Activated B cell treated with CpG ODN at 0.5 μM for 24 hours (primary cell): ENCODE measurements around the gene ZNF497. TPM values are rescaled to one million over a fixed set of nuclear protein-coding genes. Genes with fewer than 3 reads are reported as not detected.
A peak's percentile ranks its signal among the peaks of the same experiment; 100 is the strongest.

Experiments
- ATAC-seq: fragments of 200-7000 bp; cut with Tn5 transposase; one replicate; pipeline ENCODE4 v1.10.0; 2021; ENCODE audit warnings: low read depth, mild to moderate bottlenecking, moderate library complexity
- CTCF ChIA-PET: fragments of 350-600 bp; sonication (Branson Sonifier 250); formaldehyde crosslinking; loops from one replicate; lab custom pipeline; 2021; ENCODE audit warnings: antibody characterized with exemption; lab: Charles Lee
- POLR2A ChIA-PET: fragments of 350-600 bp; sonication (Branson Sonifier 250); formaldehyde crosslinking; loops from one replicate; lab custom pipeline; 2021; ENCODE audit warnings: antibody characterized with exemption; lab: Charles Lee
- DNase-seq: peaks from one replicate; pipeline ENCODE4 v3.0.0; 2022
- H3K27ac Mint-ChIP-seq: one replicate; pipeline ENCODE4 v1.8.0; 2020; ENCODE audit warnings: mixed read lengths
- H3K27me3 Mint-ChIP-seq: one replicate; pipeline ENCODE4 v1.8.0; 2021; ENCODE audit warnings: mixed read lengths
- H3K36me3 Mint-ChIP-seq: one replicate; pipeline ENCODE4 v1.8.0; 2021; ENCODE audit warnings: low read depth, mixed read lengths
- H3K4me1 Mint-ChIP-seq: one replicate; pipeline ENCODE4 v1.8.0; 2021; ENCODE audit warnings: mixed read lengths
- H3K4me3 Mint-ChIP-seq: one replicate; pipeline ENCODE4 v1.8.0; 2020; ENCODE audit warnings: mild to moderate bottlenecking, mixed read lengths
- H3K9me3 Mint-ChIP-seq: one replicate; pipeline ENCODE4 v1.8.0; 2020; ENCODE audit warnings: mixed read lengths
- CTCF ChIP-seq: fragments of 200-600 bp; IDR thresholded peaks from one replicate; pipeline ENCODE4 v1.8.0; 2022; ENCODE audit warnings: antibody characterized with exemption, mild to moderate bottlenecking
- intact Hi-C: fragments of 100-400 bp; cut with micrococcal nuclease; formaldehyde crosslinking; loops from one replicate; pipeline ENCODE4 v1.15.1; 2024
- total RNA-seq: library from RNA; stranded (reverse); gene quantifications from 2 replicates; pipeline ENCODE4 v1.2.3, GENCODE V29; 2022

ZNF497 gene
- total RNA-seq, 1 donor from 2014 or later: 2.1 TPM

- DNase-seq (no peak), ATAC-seq (no peak)
- Mint-ChIP-seq H3K27ac (no peak overlapping the region), H3K4me1 (peaks cover 16% of the 10 kb centered on the region), H3K36me3 (peaks cover 7% of the 10 kb centered on the region), H3K9me3 (no peaks in the 10 kb centered on the region), H3K27me3 (no peaks in the 10 kb centered on the region), H3K4me3 (no peak overlapping the region)
- ChIA-PET POLR2A (interaction anchor here (0.6 to 1.1 kb wide), 3 partner anchors 9 to 18 kb away, joined by 3 to 6 read pairs (median 4); no protein-coding TSS in a partner anchor), CTCF (no interaction called here)
- TF ChIP-seq CTCF: no peak
- intact Hi-C loops: no loop called here
Observed at GRCh38 chr19:58366585-58367430, 4.3 kb upstream of the ZNF497 start.

- ChIA-PET CTCF (interaction anchor here (0.9 to 1.1 kb wide), 2 partner anchors 15 to 155 kb away, joined by 3 read pairs; partner anchors contain the start of gene ZBTB45), POLR2A (interaction anchor here (0.8 to 3.4 kb wide), 9 partner anchors 10 to 212 kb away, joined by 3 to 90 read pairs (median 14); partner anchors contain the start of genes RPS5, TRIM28, ZNF132 and ZNF837)
- Mint-ChIP-seq H3K4me1 (peaks cover 19% of the 10 kb centered on the region), H3K27ac (peak overlapping the region; percentile 70), H3K4me3 (peak overlapping the region; percentile 57), H3K9me3 (no peaks in the 10 kb centered on the region), H3K36me3 (peaks cover 5% of the 10 kb centered on the region), H3K27me3 (peaks cover 2% of the 10 kb centered on the region)
- ATAC-seq (no peak), DNase-seq (no peak)
- TF ChIP-seq CTCF: no peak
- intact Hi-C loops: no loop called here
Observed at GRCh38 chr19:58364146-58364545, 1.6 kb upstream of the ZNF497 start.

GRCh38 chr19:58361900-58362271 is 665 bp downstream of the ZNF497 start:
- peak overlapping the region; percentile 97 for H3K27ac Mint-ChIP-seq
- intact Hi-C loops: loop anchor here (1.0 to 2.0 kb wide), 13 partner anchors 15 to 210 kb away; partner anchors contain the start of genes ERVK3-1, RPS5, TRIM28 and ZBTB45
- H3K4me3 Mint-ChIP-seq: peak overlapping the region; percentile 95
- TF ChIP-seq CTCF: no peak
- ChIA-PET CTCF (interaction anchor here (1.3 to 1.7 kb wide), 4 partner anchors 15 to 158 kb away, joined by 3 to 6 read pairs (median 4); partner anchors contain the start of genes ZBTB45 and ZNF837), POLR2A (interaction anchor here (0.6 to 3.4 kb wide), 35 partner anchors 12 to 973 kb away, joined by 3 to 90 read pairs (median 6); partner anchors contain the start of genes CHMP2A, ERVK3-1, RPS5 and TRIM28)
- ATAC-seq: peak; percentile 13
- H3K27me3 Mint-ChIP-seq: peaks cover 2% of the 10 kb centered on the region
- H3K4me1 Mint-ChIP-seq: peaks cover 23% of the 10 kb centered on the region
- H3K36me3 Mint-ChIP-seq: peaks cover 5% of the 10 kb centered on the region
- DNase-seq: no peak
- H3K9me3 Mint-ChIP-seq: no peaks in the 10 kb centered on the region

GRCh38 chr19:58357481-58358145 is 4.9 kb downstream of the ZNF497 start:
- CTCF ChIA-PET: no interaction called here
- TF ChIP-seq CTCF: no peak

More at GRCh38 chr19:58357481-58358145, 4.9 kb downstream of the ZNF497 start:
- DNase-seq: no peak
- Mint-ChIP-seq H3K36me3 (peaks cover 5% of the 10 kb centered on the region), H3K4me1 (peaks cover 24% of the 10 kb centered on the region), H3K27me3 (peaks cover 2% of the 10 kb centered on the region), H3K27ac (no peak overlapping the region), H3K4me3 (no peak overlapping the region), H3K9me3 (no peaks in the 10 kb centered on the region)
- POLR2A ChIA-PET: no interaction called here
- no peak for ATAC-seq
- intact Hi-C loops: no loop called here
